A549 (cell line): ENCODE results near the gene TREM2. TPM values are rescaled to one million over a fixed set of nuclear protein-coding genes. Genes with fewer than 3 reads are reported as not detected.
A peak's percentile ranks its signal among the peaks of the same experiment; 100 is the strongest.
"Not testable (repeated sequence)": the region's sequence is repeated elsewhere in the genome, so short reads cannot be mapped to it uniquely, and the experiment has no call there.

Source experiments
- ATAC-seq, 2 experiments: fragments of 200-7000 bp in 1 of 2; fragments of >200 bp in 1 of 2; cut with Nextera tagmentation in 1 of 2; cut with Tn5 transposase in 1 of 2; 3 replicates each; pipeline versions ENCODE4 v1.8.0 to v1.9.1; 2018 to 2020; ENCODE audit warnings: mild to moderate bottlenecking in 1 of 2, moderate library complexity in 1 of 2
- CTCF ChIA-PET: fragments of 300-600 bp; sonication (Branson Sonifier 250); formaldehyde crosslinking; extraction: SDS; loops from one replicate; lab custom pipeline; 2021; ENCODE audit warnings: antibody characterized with exemption, inconsistent platforms; lab: Yijun Ruan, JAX
- POLR2A ChIA-PET: fragments of 350-600 bp; formaldehyde crosslinking; extraction: SDS; loops from one replicate; lab custom pipeline; 2021; ENCODE audit warnings: antibody characterized with exemption, inconsistent platforms; lab: Yijun Ruan, JAX
- DNase-seq, 2 experiments: peaks; one replicate each; pipeline versions ENCODE4 v3.0.0 to v3.0.0-alpha.2; 2011 to 2016; ENCODE audit warnings: low read depth in 1 of 2, low spot score in 1 of 2
- FAIRE-seq: peaks from 2 replicates; lab custom pipeline; 2011; peaks lifted over from hg19 to GRCh38; lab: Jason Lieb, UNC
- H3K27ac ChIP-seq, 2 experiments: fragments of >200 bp; sonication (Bioruptor Twin); formaldehyde crosslinking; 3 replicates each; pipeline ENCODE4 v1.5.1; 2016 to 2017
- H3K4me1 ChIP-seq: fragments of >200 bp; sonication (Bioruptor Twin); formaldehyde crosslinking; 3 replicates; pipeline ENCODE4 v1.6.1; 2016
- H3K4me2 ChIP-seq: fragments of >200 bp; sonication (Bioruptor Twin); formaldehyde crosslinking; 3 replicates; pipeline ENCODE4 v1.6.1; 2016
- H3K4me3 ChIP-seq: fragments of >200 bp; sonication (Bioruptor Twin); formaldehyde crosslinking; 3 replicates; pipeline ENCODE4 v1.5.1; 2016
- H3K9me3 ChIP-seq: fragments of >200 bp; sonication (Bioruptor Twin); formaldehyde crosslinking; 3 replicates; pipeline ENCODE4 v1.6.1; 2016
- BHLHE40 ChIP-seq: IDR thresholded peaks from 2 replicates; pipeline ENCODE4 v1.6.1; 2012; ENCODE audit warnings: low read depth, low read length, inconsistent platforms
- CHD4 ChIP-seq: fragments of 200-600 bp; sonication (generic); IDR thresholded peaks from 2 replicates; pipeline ENCODE4 v1.6.1; 2016; ENCODE audit warnings: antibody characterized with exemption, mild to moderate bottlenecking, borderline replicate concordance
- EHF ChIP-seq: fragments of 250-450 bp; sonication (Bioruptor Pico); IDR thresholded peaks from 2 replicates; pipeline ENCODE4 v1.5.0; 2020; ENCODE audit warnings: mild to moderate bottlenecking
- EHMT2 ChIP-seq: fragments of 200-600 bp; sonication (generic); IDR thresholded peaks from 2 replicates; pipeline ENCODE4 v1.6.1; 2016; ENCODE audit warnings: antibody characterized with exemption, low read depth, mild to moderate bottlenecking, moderate library complexity
- FOSL2 ChIP-seq, 2 experiments: fragments of 450-650 bp in 1 of 2; fragments of >200 bp in 1 of 2; sonication (Bioruptor Twin) in 1 of 2; formaldehyde crosslinking; IDR thresholded peaks; 2 replicates each; pipeline versions ENCODE4 v1.5.0 to v1.6.1; 2016 to 2020; ENCODE audit warnings: mild to moderate bottlenecking in 1 of 2, moderate library complexity in 1 of 2
- GATA3 ChIP-seq: IDR thresholded peaks from 2 replicates; pipeline ENCODE4 v1.6.1; 2012; ENCODE audit warnings: borderline replicate concordance
- JUN ChIP-seq, 2 experiments: fragments of >200 bp; sonication (Bioruptor Twin); formaldehyde crosslinking; IDR thresholded peaks; 2 replicates in 1 of 2; 3 replicates in 1 of 2; pipeline ENCODE4 v1.6.1; 2016 to 2017
- KDM1A ChIP-seq: fragments of 200-600 bp; sonication (generic); IDR thresholded peaks from 2 replicates; pipeline ENCODE4 v1.6.1; 2016; ENCODE audit warnings: low read depth, mild to moderate bottlenecking
- NR3C1 ChIP-seq: fragments of >200 bp; sonication (Bioruptor Twin); formaldehyde crosslinking; IDR thresholded peaks from 3 replicates; pipeline ENCODE4 v1.6.1; 2017
- SMC3 ChIP-seq: fragments of >200 bp; sonication (Bioruptor Twin); formaldehyde crosslinking; IDR thresholded peaks from 3 replicates; pipeline ENCODE4 v1.6.1; 2018; ENCODE audit warnings: inconsistent platforms
- ZFP36 ChIP-seq: fragments of 450-650 bp; IDR thresholded peaks from 2 replicates; pipeline ENCODE4 v1.6.1; 2014; ENCODE audit warnings: borderline replicate concordance; ENCODE audit not compliant: partially characterized antibody
- WGBS: methylation state at CpG from one replicate; pipeline ENCODE4 v1.1.6; 2017; ENCODE audit errors: missing lambda C conversion rate; 5-methylcytosine and 5-hydroxymethylcytosine counted together
- polyA plus RNA-seq, 4 experiments: library from polyadenylated mRNA; depleted of rRNA in 3 of 4; stranded (reverse); fragments of >200 nt; fragmentation: RNase III in 1 of 4; extraction: RNeasy Plus Mini Kit Qiagen cat#74134 plus additional on column Dnase treatment in 1 of 4; gene quantifications; 2 replicates in 3 of 4; 3 replicates in 1 of 4; pipeline ENCODE4 v1.2.3, GENCODE V29; 2011 to 2017
- TF ChIP-seq, protein P1 (sequence below): IDR thresholded peaks from 2 replicates; pipeline ENCODE4 v1.6.1; 2012
- TF ChIP-seq, protein P2 (sequence below): fragments of 200-600 bp; sonication (generic); IDR thresholded peaks from 2 replicates; pipeline ENCODE4 v1.6.1; 2016; ENCODE audit warnings: antibody characterized with exemption, mild to moderate bottlenecking, moderate library complexity
- TF ChIP-seq, protein P3 (sequence below): fragments of 250-450 bp; sonication (Bioruptor Pico); IDR thresholded peaks from 2 replicates; pipeline ENCODE4 v1.5.0; 2021; ENCODE audit warnings: mild to moderate bottlenecking, moderate library complexity, borderline replicate concordance
- TF ChIP-seq, protein P4 (sequence below): fragments of 150-350 bp; IDR thresholded peaks from 2 replicates; pipeline ENCODE4 v1.6.1; 2014; ENCODE audit warnings: low read depth, mild to moderate bottlenecking, low read length

TREM2 gene
- polyA plus RNA-seq, 2 of the 4 experiments (the other 2 are of a cell fraction), result not detected

DNA sequence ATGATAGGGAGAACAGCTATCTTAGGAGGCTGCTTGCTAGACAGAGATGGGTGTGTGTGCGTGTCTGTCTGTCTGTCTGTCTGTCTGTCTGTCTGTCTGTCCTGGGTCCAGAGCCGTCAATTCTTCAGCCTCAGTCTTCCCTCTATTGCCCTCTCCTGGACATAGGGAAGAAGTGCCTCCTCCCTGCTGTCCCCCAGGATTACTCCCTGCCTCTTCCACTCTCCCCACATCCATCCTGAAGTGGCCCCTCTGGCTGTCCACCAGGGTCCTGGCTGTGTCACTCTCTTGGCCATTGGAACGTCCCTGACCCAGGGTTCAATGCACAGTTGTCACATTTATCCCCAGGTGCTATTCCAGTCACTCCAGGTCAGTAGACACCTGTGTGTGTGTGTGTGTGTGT lies 27.9 kb upstream of the TREM2 start:
- H3K9me3 ChIP-seq, result peaks cover 14% of the 10 kb centered on the region; the same call in 2 of the 3 replicates
- TF ChIP-seq ZFP36 (peak; percentile 60), CHD4 (no peak)
- no peak overlapping the region for H3K4me3 ChIP-seq
- POLR2A ChIA-PET, result no interaction called here
- FAIRE-seq, result no peak
- DNase-seq, result no peak
- CTCF ChIA-PET, result interaction anchor here (0.6 to 1.8 kb wide), 2 partner anchors 9 to 17 kb away, joined by 3 to 9 read pairs; no protein-coding TSS in a partner anchor
- no peak overlapping the region for H3K27ac ChIP-seq
- no peak overlapping the region for H3K4me2 ChIP-seq
- 33% methylated on average over 3 of the region's 3 CpGs for WGBS
- no peaks in the 10 kb centered on the region for H3K4me1 ChIP-seq
- ATAC-seq, result no peak

DNA sequence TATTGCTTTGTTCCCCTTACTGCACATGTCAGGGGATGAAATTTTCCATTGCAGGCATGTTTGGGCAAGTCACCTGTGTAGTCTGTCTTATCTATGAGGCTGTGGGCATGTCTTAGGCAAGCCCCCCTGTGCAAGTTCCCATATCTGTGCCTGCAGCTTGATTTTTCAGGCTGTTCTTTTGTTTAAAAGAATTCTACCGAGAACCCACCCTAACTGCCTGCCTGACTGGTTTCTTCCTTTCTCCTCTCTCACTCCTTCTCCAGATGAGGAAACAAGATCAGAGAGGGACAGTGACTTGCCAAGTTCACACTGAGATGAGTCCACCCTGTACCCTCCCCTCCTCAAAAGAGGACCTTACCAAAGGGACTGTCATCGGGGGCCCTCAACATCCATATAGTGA lies 27.1 kb upstream of the TREM2 start:
- DNase-seq (no peak), FAIRE-seq (no peak), ATAC-seq (no peak)
- POLR2A ChIA-PET, result no interaction called here
- Histone ChIP-seq H3K27ac (no peak overlapping the region), H3K4me1 (no peaks in the 10 kb centered on the region), H3K4me3 (no peak overlapping the region), H3K4me2 (no peak overlapping the region), H3K9me3 (peaks cover 14% of the 10 kb centered on the region; the same call in 2 of the 3 replicates)
- CTCF ChIA-PET, result interaction anchor here (0.6 kb wide), 1 partner anchor 16 kb away, joined by 3 read pairs; no protein-coding TSS in a partner anchor
- 29% methylated on average over 2 of the region's 2 CpGs for WGBS
- peak; percentile 89 for TF ChIP-seq ZFP36
- TF ChIP-seq, protein P1, sequence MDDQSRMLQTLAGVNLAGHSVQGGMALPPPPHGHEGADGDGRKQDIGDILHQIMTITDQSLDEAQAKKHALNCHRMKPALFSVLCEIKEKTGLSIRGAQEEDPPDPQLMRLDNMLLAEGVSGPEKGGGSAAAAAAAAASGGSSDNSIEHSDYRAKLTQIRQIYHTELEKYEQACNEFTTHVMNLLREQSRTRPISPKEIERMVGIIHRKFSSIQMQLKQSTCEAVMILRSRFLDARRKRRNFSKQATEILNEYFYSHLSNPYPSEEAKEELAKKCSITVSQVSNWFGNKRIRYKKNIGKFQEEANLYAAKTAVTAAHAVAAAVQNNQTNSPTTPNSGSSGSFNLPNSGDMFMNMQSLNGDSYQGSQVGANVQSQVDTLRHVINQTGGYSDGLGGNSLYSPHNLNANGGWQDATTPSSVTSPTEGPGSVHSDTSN, result no peak

DNA sequence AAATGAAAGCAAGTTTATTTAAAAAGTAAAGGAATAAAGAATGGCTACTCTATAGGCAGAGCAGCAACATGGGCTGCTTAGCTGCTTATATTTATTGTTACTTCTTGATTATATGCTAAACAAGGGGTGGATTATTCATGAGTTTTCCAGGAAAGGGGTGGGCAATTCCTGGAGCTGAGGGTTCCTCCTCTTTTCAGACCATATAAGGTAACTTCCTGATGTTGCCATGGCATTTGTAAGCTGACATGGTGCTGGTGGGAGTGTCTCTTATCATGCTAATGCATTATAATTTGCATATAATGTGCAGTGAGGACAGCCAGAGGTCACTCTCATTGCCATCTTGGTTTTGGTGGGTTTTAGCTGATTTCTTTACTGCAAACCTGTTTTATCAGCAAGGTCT lies 26.1 kb upstream of the TREM2 start:
- H3K9me3 ChIP-seq, result peaks cover 14% of the 10 kb centered on the region; the same call in 2 of the 3 replicates
- H3K4me2 ChIP-seq, FAIRE-seq, CTCF ChIA-PET, H3K27ac ChIP-seq, POLR2A ChIA-PET, H3K4me1 ChIP-seq, DNase-seq, ATAC-seq, H3K4me3 ChIP-seq: not testable (repeated sequence)

DNA sequence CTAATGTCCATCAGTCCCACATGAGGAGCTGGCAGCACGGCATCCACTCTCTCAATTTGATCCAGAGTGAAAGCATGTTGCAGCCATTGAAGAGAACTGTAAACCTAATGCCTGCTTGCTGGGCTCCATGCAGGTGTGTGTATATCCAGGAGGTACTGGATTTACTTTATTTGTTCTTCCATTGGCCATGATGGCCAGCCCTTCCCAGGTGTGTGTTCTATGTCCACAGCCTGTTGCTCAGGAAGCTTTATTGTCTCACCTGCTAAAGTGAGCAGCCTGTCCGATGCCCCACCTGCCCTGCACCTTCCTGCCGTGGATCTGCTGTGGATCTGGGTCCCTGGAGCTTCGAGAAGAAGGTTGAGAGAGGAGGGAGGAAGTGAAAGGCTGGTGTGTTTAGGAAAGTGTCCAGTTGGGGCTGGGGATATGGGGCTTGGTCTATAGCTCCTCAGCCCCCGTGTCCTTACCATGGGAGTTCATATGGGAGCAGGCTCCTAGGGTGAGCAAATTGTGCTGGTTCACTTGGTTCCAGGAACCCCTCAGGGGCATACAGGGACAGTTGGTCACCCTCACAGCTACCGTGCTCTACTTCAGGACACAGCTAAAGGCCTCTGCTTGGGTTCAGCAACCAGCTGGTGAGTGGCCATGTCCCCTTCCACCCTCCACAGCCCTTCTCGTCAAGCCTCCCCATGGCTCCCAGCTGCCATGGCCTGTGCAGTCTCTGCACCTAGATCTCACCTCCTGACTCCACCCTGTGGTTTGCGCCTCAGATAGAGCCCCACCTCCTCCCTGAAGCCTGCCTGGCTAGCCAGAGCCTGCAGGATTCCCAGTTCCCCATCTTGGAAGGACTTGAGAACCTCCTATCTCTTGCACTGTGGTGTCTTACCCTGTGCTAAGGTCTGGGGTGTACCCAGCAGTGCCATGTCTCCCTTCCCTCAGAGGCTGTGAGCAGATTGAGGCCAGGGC lies 25.3 kb upstream of the TREM2 start:
- CTCF ChIA-PET, result no interaction called here
- no peak for ATAC-seq
- POLR2A ChIA-PET, result no interaction called here

DNA sequence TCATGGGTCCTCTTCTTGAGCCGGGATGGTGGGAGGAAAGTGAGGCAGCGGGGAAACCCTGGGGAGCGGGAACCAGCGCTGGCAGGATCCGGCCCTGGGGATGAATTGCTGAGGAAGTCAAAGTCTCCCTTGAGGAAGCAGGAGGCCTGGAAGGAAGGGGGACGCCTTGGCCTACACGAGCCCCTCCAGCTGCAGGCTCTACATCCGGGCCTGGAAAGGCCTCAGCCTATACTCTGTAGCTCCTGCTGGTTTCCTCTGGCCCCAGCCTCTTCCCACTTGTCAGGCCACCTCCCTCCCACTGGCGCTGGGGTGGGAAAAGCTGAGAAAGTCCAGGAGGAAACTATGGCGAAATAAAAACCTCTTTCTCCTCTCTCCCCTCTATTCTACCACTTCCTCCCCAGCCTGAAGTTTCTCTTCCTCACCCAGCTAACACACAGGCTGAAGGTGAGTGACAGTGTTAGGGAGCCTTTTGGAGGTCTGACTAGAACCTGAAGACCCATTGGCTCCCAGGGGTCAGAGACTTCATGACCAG lies 23.2 kb upstream of the TREM2 start:
- 58% methylated on average over 8 of the region's 10 CpGs for WGBS
- ChIA-PET CTCF (interaction anchor here (0.9 kb wide), 1 partner anchor 10 kb away, joined by 3 read pairs; no protein-coding TSS in a partner anchor), POLR2A (no interaction called here)
- Histone ChIP-seq H3K9me3 (peaks cover 14% of the 10 kb centered on the region; the same call in 2 of the 3 replicates), H3K4me1 (no peaks in the 10 kb centered on the region), H3K4me2 (no peak overlapping the region), H3K4me3 (no peak overlapping the region), H3K27ac (no peak overlapping the region)
- DNase-seq, result no peak
- no peak for ATAC-seq
- FAIRE-seq, result no peak
- no peak for TF ChIP-seq NR3C1
- no peak for TF ChIP-seq KDM1A
- no peak for TF ChIP-seq CHD4
- TF ChIP-seq EHF (CRISPR knock-in tag), result no peak
- TF ChIP-seq GATA3, result no peak
- TF ChIP-seq, protein P2, sequence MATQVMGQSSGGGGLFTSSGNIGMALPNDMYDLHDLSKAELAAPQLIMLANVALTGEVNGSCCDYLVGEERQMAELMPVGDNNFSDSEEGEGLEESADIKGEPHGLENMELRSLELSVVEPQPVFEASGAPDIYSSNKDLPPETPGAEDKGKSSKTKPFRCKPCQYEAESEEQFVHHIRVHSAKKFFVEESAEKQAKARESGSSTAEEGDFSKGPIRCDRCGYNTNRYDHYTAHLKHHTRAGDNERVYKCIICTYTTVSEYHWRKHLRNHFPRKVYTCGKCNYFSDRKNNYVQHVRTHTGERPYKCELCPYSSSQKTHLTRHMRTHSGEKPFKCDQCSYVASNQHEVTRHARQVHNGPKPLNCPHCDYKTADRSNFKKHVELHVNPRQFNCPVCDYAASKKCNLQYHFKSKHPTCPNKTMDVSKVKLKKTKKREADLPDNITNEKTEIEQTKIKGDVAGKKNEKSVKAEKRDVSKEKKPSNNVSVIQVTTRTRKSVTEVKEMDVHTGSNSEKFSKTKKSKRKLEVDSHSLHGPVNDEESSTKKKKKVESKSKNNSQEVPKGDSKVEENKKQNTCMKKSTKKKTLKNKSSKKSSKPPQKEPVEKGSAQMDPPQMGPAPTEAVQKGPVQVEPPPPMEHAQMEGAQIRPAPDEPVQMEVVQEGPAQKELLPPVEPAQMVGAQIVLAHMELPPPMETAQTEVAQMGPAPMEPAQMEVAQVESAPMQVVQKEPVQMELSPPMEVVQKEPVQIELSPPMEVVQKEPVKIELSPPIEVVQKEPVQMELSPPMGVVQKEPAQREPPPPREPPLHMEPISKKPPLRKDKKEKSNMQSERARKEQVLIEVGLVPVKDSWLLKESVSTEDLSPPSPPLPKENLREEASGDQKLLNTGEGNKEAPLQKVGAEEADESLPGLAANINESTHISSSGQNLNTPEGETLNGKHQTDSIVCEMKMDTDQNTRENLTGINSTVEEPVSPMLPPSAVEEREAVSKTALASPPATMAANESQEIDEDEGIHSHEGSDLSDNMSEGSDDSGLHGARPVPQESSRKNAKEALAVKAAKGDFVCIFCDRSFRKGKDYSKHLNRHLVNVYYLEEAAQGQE, result no peak
- TF ChIP-seq FOSL2 (IDR thresholded peaks at IDR 0.05), result no peak
- TF ChIP-seq FOSL2 (CRISPR knock-in tag; IDR thresholded peaks at IDR 0.05), result no peak
- TF ChIP-seq, protein P3, sequence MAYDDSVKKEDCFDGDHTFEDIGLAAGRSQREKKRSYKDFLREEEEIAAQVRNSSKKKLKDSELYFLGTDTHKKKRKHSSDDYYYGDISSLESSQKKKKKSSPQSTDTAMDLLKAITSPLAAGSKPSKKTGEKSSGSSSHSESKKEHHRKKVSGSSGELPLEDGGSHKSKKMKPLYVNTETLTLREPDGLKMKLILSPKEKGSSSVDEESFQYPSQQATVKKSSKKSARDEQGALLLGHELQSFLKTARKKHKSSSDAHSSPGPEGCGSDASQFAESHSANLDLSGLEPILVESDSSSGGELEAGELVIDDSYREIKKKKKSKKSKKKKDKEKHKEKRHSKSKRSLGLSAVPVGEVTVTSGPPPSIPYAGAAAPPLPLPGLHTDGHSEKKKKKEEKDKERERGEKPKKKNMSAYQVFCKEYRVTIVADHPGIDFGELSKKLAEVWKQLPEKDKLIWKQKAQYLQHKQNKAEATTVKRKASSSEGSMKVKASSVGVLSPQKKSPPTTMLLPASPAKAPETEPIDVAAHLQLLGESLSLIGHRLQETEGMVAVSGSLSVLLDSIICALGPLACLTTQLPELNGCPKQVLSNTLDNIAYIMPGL, result no peak
- TF ChIP-seq BHLHE40, result no peak
- TF ChIP-seq EHMT2, result no peak

More for the DNA sequence above, 25.3 kb upstream of the TREM2 start:
- 27% methylated on average over 8 of the region's 8 CpGs for WGBS
- FAIRE-seq (no peak), DNase-seq (no peak)
- no peak for TF ChIP-seq GATA3
- TF ChIP-seq SMC3, result no peak
- no peak for TF ChIP-seq JUN (IDR thresholded peaks at IDR 0.05)
- TF ChIP-seq, protein P4, sequence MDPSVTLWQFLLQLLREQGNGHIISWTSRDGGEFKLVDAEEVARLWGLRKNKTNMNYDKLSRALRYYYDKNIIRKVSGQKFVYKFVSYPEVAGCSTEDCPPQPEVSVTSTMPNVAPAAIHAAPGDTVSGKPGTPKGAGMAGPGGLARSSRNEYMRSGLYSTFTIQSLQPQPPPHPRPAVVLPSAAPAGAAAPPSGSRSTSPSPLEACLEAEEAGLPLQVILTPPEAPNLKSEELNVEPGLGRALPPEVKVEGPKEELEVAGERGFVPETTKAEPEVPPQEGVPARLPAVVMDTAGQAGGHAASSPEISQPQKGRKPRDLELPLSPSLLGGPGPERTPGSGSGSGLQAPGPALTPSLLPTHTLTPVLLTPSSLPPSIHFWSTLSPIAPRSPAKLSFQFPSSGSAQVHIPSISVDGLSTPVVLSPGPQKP, result no peak
- Histone ChIP-seq H3K27ac (no peak overlapping the region), H3K9me3 (peaks cover 14% of the 10 kb centered on the region; the same call in 2 of the 3 replicates), H3K4me3 (no peak overlapping the region), H3K4me1 (no peaks in the 10 kb centered on the region), H3K4me2 (no peak overlapping the region)
